Left lung (tissue), 10 donors: ENCODE data around the gene ATP13A1. TPM values are rescaled to one million over a fixed set of nuclear protein-coding genes. Genes with fewer than 3 reads are reported as not detected.

Source experiments
- ATAC-seq: fragments of 200-7000 bp; cut with Tn5 transposase; one replicate; pipeline ENCODE4 v1.9.1; 2020; ENCODE audit warnings: moderate library complexity
- DNase-seq, 4 donors: peaks; one replicate each; pipeline ENCODE4 v3.0.0-alpha.2; 2013 to 2020
- H3K27ac ChIP-seq, 2 donors: fragments of 200-600 bp; sonication (generic) in 1 of 2; one replicate each; pipeline versions ENCODE4 v1.5.0 to v1.8.0; 2020 to 2021
- H3K27me3 ChIP-seq, 2 donors: fragments of 200-600 bp; sonication (generic) in 1 of 2; one replicate each; pipeline versions ENCODE4 v1.5.0 to v1.8.0; 2020 to 2021
- H3K36me3 ChIP-seq, 2 donors: fragments of 200-600 bp; sonication (generic) in 1 of 2; one replicate each; pipeline versions ENCODE4 v1.5.0 to v1.8.0; 2020 to 2021
- H3K4me1 ChIP-seq, 2 donors: fragments of 200-600 bp; one replicate each; pipeline ENCODE4 v1.8.0; 2021
- H3K4me3 ChIP-seq, 2 donors: fragments of 200-600 bp; sonication (generic) in 1 of 2; one replicate each; pipeline versions ENCODE4 v1.5.0 to v1.8.0; 2020 to 2021; ENCODE audit warnings: mild to moderate bottlenecking in 1 of 2
- H3K9me3 ChIP-seq, 2 donors: fragments of 200-600 bp; sonication (generic) in 1 of 2; one replicate each; pipeline versions ENCODE4 v1.5.0 to v1.8.0; 2020 to 2021
- intact Hi-C, 2 donors: fragments of 100-400 bp; cut with DNase I; formaldehyde crosslinking; loops; one replicate each; pipeline versions ENCODE4 v1.11.2 to v1.14.2; 2022
- polyA plus RNA-seq, 6 donors: library from polyadenylated mRNA; unstranded; fragments of 120-200 nt; gene quantifications; one replicate each; pipeline ENCODE4 v1.2.1, GENCODE V29; 2013; ENCODE audit not compliant: insufficient read length in 6 of 6
- total RNA-seq, 2 donors: library from RNA; stranded (reverse); fragmentation: NEBNext Ultra II Directional; extraction: Animal tissue kit (Norgen Biotek cat#: 25700); gene quantifications; one replicate each; pipeline ENCODE4 v1.2.1, GENCODE V29; 2021
- TF ChIP-seq, protein P1 (sequence below), 2 donors: fragments of 200-600 bp; sonication (generic) in 1 of 2; IDR thresholded peaks; one replicate each; pipeline versions ENCODE4 v1.5.0 to v1.8.0; 2021; ENCODE audit warnings: antibody characterized with exemption in 2 of 2
- donor health status: DM: no; HTN: yes; CAD: no.
- donor health status: DM: no; HTN: no; CAD: no.

Gene ATP13A1
- total and polyA plus RNA-seq, 8 donors: 39.3 to 74.8 (median 45.5) TPM

- Histone ChIP-seq H3K27me3 (no peaks in the 10 kb centered on the region), H3K36me3 (peaks cover 0 to 21% of the 10 kb centered on the region in 2 donors), H3K4me3 (peak overlapping the region; percentile 95 to 96), H3K9me3 (no peaks in the 10 kb centered on the region), H3K27ac (peak overlapping the region; percentile 88 to 97), H3K4me1 (peaks cover 12 to 36% of the 10 kb centered on the region in 2 donors)
- no peak for ATAC-seq
- intact Hi-C loops: no loop called here
- DNase-seq: no peak
- TF ChIP-seq, protein P1, sequence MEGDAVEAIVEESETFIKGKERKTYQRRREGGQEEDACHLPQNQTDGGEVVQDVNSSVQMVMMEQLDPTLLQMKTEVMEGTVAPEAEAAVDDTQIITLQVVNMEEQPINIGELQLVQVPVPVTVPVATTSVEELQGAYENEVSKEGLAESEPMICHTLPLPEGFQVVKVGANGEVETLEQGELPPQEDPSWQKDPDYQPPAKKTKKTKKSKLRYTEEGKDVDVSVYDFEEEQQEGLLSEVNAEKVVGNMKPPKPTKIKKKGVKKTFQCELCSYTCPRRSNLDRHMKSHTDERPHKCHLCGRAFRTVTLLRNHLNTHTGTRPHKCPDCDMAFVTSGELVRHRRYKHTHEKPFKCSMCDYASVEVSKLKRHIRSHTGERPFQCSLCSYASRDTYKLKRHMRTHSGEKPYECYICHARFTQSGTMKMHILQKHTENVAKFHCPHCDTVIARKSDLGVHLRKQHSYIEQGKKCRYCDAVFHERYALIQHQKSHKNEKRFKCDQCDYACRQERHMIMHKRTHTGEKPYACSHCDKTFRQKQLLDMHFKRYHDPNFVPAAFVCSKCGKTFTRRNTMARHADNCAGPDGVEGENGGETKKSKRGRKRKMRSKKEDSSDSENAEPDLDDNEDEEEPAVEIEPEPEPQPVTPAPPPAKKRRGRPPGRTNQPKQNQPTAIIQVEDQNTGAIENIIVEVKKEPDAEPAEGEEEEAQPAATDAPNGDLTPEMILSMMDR (IDR thresholded peaks at IDR 0.05): no peak
These were observed 613 bp downstream of the ATP13A1 start for GRCh38 chr19:19662871-19663255.

DNA sequence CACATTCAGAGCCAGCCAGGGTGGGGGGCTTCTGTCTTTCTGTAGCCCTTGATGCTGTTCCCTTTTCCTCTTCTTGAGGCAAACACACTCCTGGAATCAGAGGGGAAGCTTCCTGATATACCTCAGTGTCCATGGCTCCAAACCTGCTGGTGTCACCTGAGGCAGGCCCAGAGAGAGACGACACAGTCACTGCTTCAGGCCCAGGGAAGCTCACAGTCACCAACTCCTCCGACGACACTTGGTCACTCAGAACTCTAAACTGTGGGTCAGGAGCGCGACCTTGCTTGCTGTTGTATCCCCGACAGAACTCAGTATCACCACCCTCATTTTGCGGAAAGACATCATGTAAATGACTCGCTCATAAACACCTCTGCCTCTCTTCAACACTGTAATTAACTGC, 1.1 kb downstream of the ATP13A1 start:
- Histone ChIP-seq H3K4me3 (peak overlapping the region; percentile 95 to 96), H3K27me3 (no peaks in the 10 kb centered on the region), H3K9me3 (no peaks in the 10 kb centered on the region), H3K36me3 (peaks cover 0 to 27% of the 10 kb centered on the region in 2 donors), H3K27ac (peak overlapping the region in 1 of 2 donors; percentile 45), H3K4me1 (peaks cover 12 to 31% of the 10 kb centered on the region in 2 donors)
- TF ChIP-seq, protein P1 (IDR thresholded peaks at IDR 0.05): no peak
- peak in 1 of 4 donors; percentile 8 for DNase-seq
- intact Hi-C loops: no loop called here
- no peak for ATAC-seq

DNA sequence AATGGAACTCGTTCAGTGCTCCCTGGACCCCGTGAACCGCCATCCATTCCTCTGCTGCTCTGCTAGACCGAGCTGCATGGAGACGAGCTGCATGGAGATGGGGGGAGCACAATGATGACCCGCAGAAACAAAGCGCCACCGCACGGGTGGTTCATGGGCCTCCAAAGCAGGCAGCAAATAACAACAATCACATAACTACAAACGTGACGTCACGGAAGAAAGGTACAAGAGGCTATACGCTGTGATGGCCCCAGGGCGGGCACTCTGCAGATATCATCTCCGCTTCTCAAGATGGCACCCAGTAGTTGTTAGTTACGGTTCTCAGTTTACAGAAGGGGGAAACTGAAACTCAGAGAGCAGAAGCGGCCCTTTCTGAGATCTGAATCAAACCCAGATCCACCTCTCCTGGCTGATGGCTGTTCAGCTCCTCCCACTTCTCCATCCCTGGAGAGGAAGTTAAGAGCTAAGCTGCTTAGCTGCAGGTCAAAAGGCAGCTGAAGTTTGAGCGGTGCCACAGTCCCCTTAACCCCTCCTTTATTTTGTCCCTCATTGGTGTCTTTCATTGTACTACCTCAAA, 1.7 kb downstream of the ATP13A1 start:
- Histone ChIP-seq H3K9me3 (no peaks in the 10 kb centered on the region), H3K4me1 (peaks cover 12 to 29% of the 10 kb centered on the region in 2 donors), H3K27me3 (no peaks in the 10 kb centered on the region), H3K4me3 (peak overlapping the region in 1 of 2 donors; percentile 96), H3K27ac (peak overlapping the region in 1 of 2 donors; percentile 45), H3K36me3 (peaks cover 0 to 32% of the 10 kb centered on the region in 2 donors)
- TF ChIP-seq, protein P1 (IDR thresholded peaks at IDR 0.05): no peak
- intact Hi-C loops: no loop called here
- ATAC-seq (no peak), DNase-seq (peak in 1 of 4 donors; percentile 66)

GRCh38 chr19:19661141-19661674, 2.3 kb downstream of the ATP13A1 start:
- peak overlapping the region in 1 of 2 donors; percentile 96 for H3K4me3 ChIP-seq
- H3K36me3 ChIP-seq: peaks cover 0 to 38% of the 10 kb centered on the region in 2 donors
- H3K4me1 ChIP-seq: peaks cover 12 to 29% of the 10 kb centered on the region in 2 donors
- TF ChIP-seq, protein P1 (IDR thresholded peaks at IDR 0.05): no peak
- ATAC-seq (no peak), DNase-seq (peak in 1 of 4 donors; percentile 59)
- H3K27me3 ChIP-seq: no peaks in the 10 kb centered on the region
- H3K27ac ChIP-seq: peak overlapping the region in 1 of 2 donors; percentile 45
- H3K9me3 ChIP-seq: no peaks in the 10 kb centered on the region
- intact Hi-C loops: no loop called here

DNA sequence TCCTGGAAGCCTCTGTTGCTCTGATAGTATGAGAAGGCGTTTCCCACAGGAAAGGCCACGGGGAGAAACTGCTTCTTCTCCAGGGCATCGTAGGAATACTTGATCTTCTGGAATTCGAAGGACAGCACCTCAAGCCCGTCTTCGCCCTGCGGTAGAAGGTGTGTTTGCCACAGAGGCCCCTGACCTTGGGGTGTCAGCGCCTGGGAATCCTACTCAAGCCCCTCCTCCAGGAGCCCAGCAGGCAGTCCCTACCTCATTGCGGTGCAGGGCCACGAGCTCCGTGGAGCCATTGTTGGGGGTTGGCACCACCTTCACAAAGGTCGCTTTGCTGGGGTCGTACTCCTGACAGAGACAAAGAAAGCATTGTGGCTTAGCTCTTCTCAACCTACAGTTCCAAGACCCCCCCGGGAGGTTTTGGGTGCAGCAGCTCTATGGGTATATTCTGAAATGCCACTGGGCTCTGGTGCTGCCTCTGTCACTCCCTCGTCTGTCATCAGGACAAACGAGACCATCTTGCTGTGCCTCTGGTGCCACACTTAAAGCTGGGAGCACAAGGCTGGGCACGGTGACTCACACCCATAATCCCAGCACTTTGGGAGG, 3.7 kb downstream of the ATP13A1 start:
- DNase-seq: peak in 1 of 4 donors; percentile 31
- intact Hi-C loops: no loop called here
- Histone ChIP-seq H3K36me3 (peaks cover 0 to 53% of the 10 kb centered on the region in 2 donors), H3K27ac (no peak overlapping the region), H3K9me3 (no peaks in the 10 kb centered on the region), H3K4me1 (peaks cover 12 to 29% of the 10 kb centered on the region in 2 donors), H3K27me3 (no peaks in the 10 kb centered on the region), H3K4me3 (no peak overlapping the region)
- no peak for ATAC-seq
- TF ChIP-seq, protein P1 (IDR thresholded peaks at IDR 0.05): no peak
